Transverse colon (tissue), 4 donors: Measurements from ENCODE around the gene ZFP92. TPM values are rescaled to one million over a fixed set of nuclear protein-coding genes. Genes with fewer than 3 reads are reported as not detected.

ENCODE experiments used
- DNase-seq: peaks from one replicate; pipeline ENCODE4 v3.0.0-alpha.2; 2019
- H3K27ac ChIP-seq, 4 donors: fragments of 200-600 bp; sonication (generic); 2 replicates each; pipeline ENCODE4 v1.5.1; 2016 to 2018; ENCODE audit warnings: inconsistent platforms in 4 of 4
- H3K27me3 ChIP-seq: fragments of 200-600 bp; sonication (generic); 2 replicates; pipeline ENCODE4 v1.5.1; 2017; ENCODE audit warnings: inconsistent platforms
- H3K36me3 ChIP-seq, 4 donors: fragments of 200-600 bp; sonication (generic); 2 replicates each; pipeline ENCODE4 v1.5.1; 2017 to 2019; ENCODE audit warnings: inconsistent platforms in 4 of 4
- H3K4me1 ChIP-seq, 4 donors: fragments of 200-600 bp; sonication (generic); 2 replicates each; pipeline ENCODE4 v1.5.1; 2017 to 2020; ENCODE audit warnings: inconsistent platforms in 4 of 4
- H3K4me3 ChIP-seq, 4 donors: fragments of 200-600 bp; sonication (generic); 1 replicate in 1 of 4; 2 replicates in 3 of 4; pipeline versions ENCODE4 v1.5.1 to v1.6.1; 2017 to 2019; ENCODE audit warnings: inconsistent platforms in 4 of 4
- H3K9me3 ChIP-seq, 2 donors: fragments of 200-600 bp; sonication (generic); 2 replicates each; pipeline ENCODE4 v1.5.1; 2017 to 2019; ENCODE audit warnings: inconsistent platforms in 2 of 2
- CTCF ChIP-seq, 5 experiments: fragments of 200-600 bp in 3 of 5; fragments of 450-650 bp in 2 of 5; sonication (generic) in 3 of 5; IDR thresholded peaks; 1 replicate in 2 of 5; 2 replicates in 3 of 5; pipeline ENCODE4 v1.5.1; 2016 to 2017; ENCODE audit warnings: antibody characterized with exemption in 5 of 5, inconsistent platforms in 3 of 5, mild to moderate bottlenecking in 2 of 5, moderate library complexity in 1 of 5
- EP300 ChIP-seq: sonication (generic); formaldehyde crosslinking; IDR thresholded peaks from one replicate; pipeline ENCODE4 v1.6.1; 2017; ENCODE audit warnings: antibody characterized with exemption, low read depth
- POLR2A ChIP-seq: fragments of 450-650 bp; IDR thresholded peaks from one replicate; pipeline ENCODE4 v1.6.1; 2016; ENCODE audit warnings: antibody characterized with exemption, mild to moderate bottlenecking, moderate library complexity
- POLR2AphosphoS5 ChIP-seq, 3 donors: sonication (generic); formaldehyde crosslinking; IDR thresholded peaks; one replicate each; pipeline ENCODE4 v1.6.1; 2016; ENCODE audit warnings: antibody characterized with exemption in 3 of 3
- WGBS, 2 donors: methylation state at CpG; one replicate each; pipeline ENCODE4 v1.1.5; 2018; ENCODE audit warnings: low coverage in 1 of 2; 5-methylcytosine and 5-hydroxymethylcytosine counted together
- in situ Hi-C, 4 donors: fragments of 200-750 bp; cut with MboI; loops; one replicate each; pipeline versions ENCODE4 v1.15.0 to v1.15.1; 2017; ENCODE audit warnings: low sequenced_read_pairs in 3 of 4, low pct_ligation_motif_present in 1 of 4, low pct_unique_long_range_greater_than_20kb in 1 of 4
- intact Hi-C: fragments of 100-400 bp; cut with DNase I; formaldehyde crosslinking; loops from one replicate; pipeline ENCODE4 v1.15.1; 2023; ENCODE audit warnings: low total_unique reads
- total RNA-seq, 4 donors: library from RNA; depleted of rRNA; stranded (reverse); fragments of >200 nt; gene quantifications; one replicate each; pipeline ENCODE4 v1.1.0, GENCODE V29; 2016

The ZFP92 gene
- total RNA-seq, 4 donors from 2014 or later, result 0.27 to 3.0 (median 1.3) TPM

GRCh38 chrX:153440556-153441135 is 29.4 kb downstream of the ZFP92 start:
- no peak for DNase-seq
- Histone ChIP-seq H3K9me3 (no peaks in the 10 kb centered on the region), H3K27ac (no peak overlapping the region), H3K4me3 (no peak overlapping the region), H3K4me1 (no peaks in the 10 kb centered on the region), H3K36me3 (no peaks in the 10 kb centered on the region), H3K27me3 (no peaks in the 10 kb centered on the region)
- no peak for TF ChIP-seq POLR2A
- in situ Hi-C loops, result no loop called here
- WGBS, 2 donors, result 71 to 76% methylated on average over 6 to 13 of the region's 13 CpGs
- intact Hi-C loops, result no loop called here

GRCh38 chrX:153441296-153441695 is 30.0 kb downstream of the ZFP92 start:
- intact Hi-C loops (no loop called here), in situ Hi-C loops (no loop called here)
- TF ChIP-seq POLR2A, result no peak
- no peak for TF ChIP-seq CTCF (IDR thresholded peaks at IDR 0.05)
- no peak for TF ChIP-seq EP300
- no peak for TF ChIP-seq POLR2AphosphoS5 (IDR thresholded peaks at IDR 0.05)
- Histone ChIP-seq H3K9me3 (no peaks in the 10 kb centered on the region), H3K36me3 (no peaks in the 10 kb centered on the region), H3K4me3 (no peak overlapping the region), H3K27ac (no peak overlapping the region), H3K4me1 (no peaks in the 10 kb centered on the region), H3K27me3 (no peaks in the 10 kb centered on the region)
- no peak for DNase-seq
- WGBS, 2 donors, result 59 to 82% methylated on average over 5 to 7 of the region's 7 CpGs

GRCh38 chrX:153441981-153442380 is 30.7 kb downstream of the ZFP92 start:
- Histone ChIP-seq H3K4me3 (no peak overlapping the region), H3K27me3 (no peaks in the 10 kb centered on the region), H3K27ac (no peak overlapping the region), H3K9me3 (no peaks in the 10 kb centered on the region), H3K4me1 (no peaks in the 10 kb centered on the region), H3K36me3 (no peaks in the 10 kb centered on the region)
- no peak for TF ChIP-seq POLR2A
- TF ChIP-seq CTCF (IDR thresholded peaks at IDR 0.05), result no peak
- TF ChIP-seq EP300, result no peak
- no peak for TF ChIP-seq POLR2AphosphoS5 (IDR thresholded peaks at IDR 0.05)
- in situ Hi-C loops (no loop called here), intact Hi-C loops (no loop called here)
- no peak for DNase-seq
- 68% methylated on average over 9 of the region's 9 CpGs; no CpG with 5 or more reads in 1 of the 2 donors for WGBS, 2 donors

- H3K27me3 ChIP-seq, result no peaks in the 10 kb centered on the region
- in situ Hi-C loops, result no loop called here
- no peak overlapping the region for H3K27ac ChIP-seq
- H3K36me3 ChIP-seq, result no peaks in the 10 kb centered on the region
- no peak for DNase-seq
- intact Hi-C loops, result no loop called here
- no peak overlapping the region for H3K4me3 ChIP-seq
- no peaks in the 10 kb centered on the region for H3K4me1 ChIP-seq
- no peaks in the 10 kb centered on the region for H3K9me3 ChIP-seq
- TF ChIP-seq POLR2AphosphoS5 (IDR thresholded peaks at IDR 0.05) (no peak), CTCF (IDR thresholded peaks at IDR 0.05) (no peak), EP300 (no peak), POLR2A (no peak)
- WGBS, 2 donors, result 76% methylated on average over 5 of the region's 5 CpGs; no CpG with 5 or more reads in 1 of the 2 donors
Measured at GRCh38 chrX:153442463-153442862, 31.2 kb downstream of the ZFP92 start.
